HEK293T (cell line): Measurements from ENCODE around the gene CHST1.

Source experiments
- BHLHE40 ChIP-seq: fragments of 450-650 bp; IDR thresholded peaks from 2 replicates; pipeline ENCODE4 v1.6.1; 2016; ENCODE audit warnings: mild to moderate bottlenecking, moderate library complexity, borderline replicate concordance
- CTBP1 ChIP-seq: fragments of 450-650 bp; IDR thresholded peaks from 2 replicates; pipeline ENCODE4 v1.6.1; 2016; ENCODE audit warnings: borderline replicate concordance
- FOXA1 ChIP-seq: fragments of 450-650 bp; IDR thresholded peaks from 2 replicates; pipeline ENCODE4 v1.6.1; 2016; ENCODE audit warnings: mild to moderate bottlenecking
- FOXK2 ChIP-seq: fragments of 450-650 bp; IDR thresholded peaks from 2 replicates; pipeline ENCODE4 v1.6.1; 2016; ENCODE audit warnings: mild to moderate bottlenecking
- FOXM1 ChIP-seq: fragments of 450-650 bp; IDR thresholded peaks from 2 replicates; pipeline ENCODE4 v1.6.1; 2017; ENCODE audit warnings: mild to moderate bottlenecking, borderline replicate concordance
- HDGF ChIP-seq: fragments of 450-650 bp; IDR thresholded peaks from 2 replicates; pipeline ENCODE4 v1.6.1; 2017; ENCODE audit warnings: antibody characterized with exemption, borderline replicate concordance
- NFRKB ChIP-seq: fragments of 450-650 bp; IDR thresholded peaks from 2 replicates; pipeline ENCODE4 v1.6.1; 2016; ENCODE audit warnings: mild to moderate bottlenecking, moderate library complexity
- PKNOX1 ChIP-seq: fragments of 450-650 bp; IDR thresholded peaks from 2 replicates; pipeline ENCODE4 v1.6.1; 2016
- SP1 ChIP-seq: fragments of 450-650 bp; IDR thresholded peaks from 2 replicates; pipeline ENCODE4 v1.6.1; 2017
- SUZ12 ChIP-seq: fragments of 450-650 bp; IDR thresholded peaks from 2 replicates; pipeline ENCODE4 v1.6.1; 2016; ENCODE audit warnings: mild to moderate bottlenecking
- TARDBP ChIP-seq: fragments of 450-650 bp; IDR thresholded peaks from 2 replicates; pipeline ENCODE4 v1.6.1; 2016
- ZNF384 ChIP-seq: fragments of 450-650 bp; IDR thresholded peaks from 2 replicates; pipeline ENCODE4 v1.6.1; 2016

GRCh38 chr11:45662665-45663485 lies 2.5 kb downstream of the CHST1 start:
- TF ChIP-seq BHLHE40 (no peak), PKNOX1 (no peak), SUZ12 (no peak), FOXA1 (no peak), HDGF (no peak), NFRKB (no peak), FOXK2 (no peak), FOXM1 (no peak), CTBP1 (no peak), ZNF384 (no peak), TARDBP (no peak), SP1 (no peak)
